ENCODE results near the gene TGFBR3L. TPM values are rescaled to one million over a fixed set of nuclear protein-coding genes. Genes with fewer than 3 reads are reported as not detected.
A peak's percentile ranks its signal among the peaks of the same experiment; 100 is the strongest.

Gene TGFBR3L
- total RNA-seq, 1 donor from 2014 or later: not detected

DNA sequence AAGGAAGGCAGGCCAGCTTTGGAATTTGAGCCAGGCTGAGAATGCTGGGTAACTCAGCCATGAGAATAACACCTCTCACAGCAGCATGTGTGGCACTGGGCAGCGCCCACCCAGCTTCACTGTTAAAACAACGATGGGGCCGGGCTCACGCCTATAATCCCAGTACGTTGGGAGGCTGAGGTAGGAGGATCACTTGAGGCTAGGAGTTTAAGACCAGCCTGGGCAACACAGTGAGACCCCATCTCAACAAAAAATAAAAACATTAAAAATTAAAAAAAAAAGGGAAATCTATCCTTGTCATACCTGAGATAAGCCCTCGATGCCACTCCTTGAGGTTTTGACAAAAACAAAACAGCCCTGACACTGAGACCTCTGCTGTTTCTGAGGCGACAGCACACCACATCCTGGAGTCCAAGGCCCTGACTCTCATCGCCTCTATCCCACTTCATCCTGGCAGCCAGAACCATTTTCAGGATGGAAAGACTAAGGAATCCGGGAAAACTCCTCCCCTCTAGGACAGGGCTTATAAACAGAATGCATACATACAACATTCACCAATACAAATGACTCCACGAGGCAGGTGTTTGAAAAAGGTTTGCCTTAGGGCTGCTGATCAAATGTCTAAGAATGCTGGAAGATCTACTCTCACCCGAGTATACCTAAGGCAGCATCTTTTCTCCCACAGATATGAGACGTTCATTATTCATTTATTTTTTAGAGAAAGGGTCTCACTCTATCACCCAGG, 51.5 kb downstream of the TGFBR3L start:
- ATAC-seq: no peak
- intact Hi-C loops (cut with DNase I): no loop called here
- DNase-seq (ENCODE audit: low spot score): no peak

DNA sequence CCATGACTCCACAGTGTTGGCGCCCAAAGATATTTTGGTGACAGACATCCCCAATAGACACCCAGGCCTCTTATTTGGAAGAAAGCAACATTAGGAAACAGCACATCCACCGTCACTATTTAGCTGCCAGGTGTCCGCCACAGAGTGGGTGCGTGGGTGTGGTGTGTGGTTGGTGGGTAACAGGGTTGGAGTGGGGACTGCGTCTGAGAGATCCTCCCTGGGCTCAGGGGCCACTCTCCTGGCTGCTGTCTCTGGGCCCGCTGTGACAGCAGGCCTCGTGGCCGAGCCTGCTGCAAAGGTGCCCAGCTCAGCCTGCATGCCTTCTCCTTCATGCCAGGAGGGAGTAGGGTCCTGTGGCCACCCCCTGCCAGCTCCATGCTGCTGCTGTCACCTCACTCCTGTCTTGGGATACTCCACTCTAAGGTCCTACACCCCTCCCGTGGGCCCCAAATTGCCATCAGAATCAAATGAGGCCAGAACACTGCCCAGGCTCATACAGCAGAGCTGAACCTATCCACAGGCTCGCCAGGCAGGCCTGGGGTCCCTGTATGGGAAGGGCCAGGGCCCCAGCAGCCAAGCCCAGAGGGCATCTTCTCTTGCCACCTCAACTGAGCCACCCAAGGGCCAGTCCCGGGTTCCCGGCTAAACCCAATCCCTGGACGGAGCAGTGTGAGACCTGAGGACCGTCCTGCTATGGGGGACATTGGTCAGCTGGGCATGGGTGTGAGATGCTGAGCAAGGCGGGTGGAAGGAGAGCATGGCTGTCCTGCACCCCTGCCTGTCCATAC, 53.6 kb downstream of the TGFBR3L start:
- intact Hi-C loops (cut with DNase I): no loop called here
- ATAC-seq (peak; percentile 27), DNase-seq (ENCODE audit: low spot score) (no peak)

Other genes starting within 250 kb of the TGFBR3L start
- gene RETN, start 245.8 kb upstream of the TGFBR3L start, total RNA-seq: 1.1 TPM
- gene MCEMP1, start 237.7 kb upstream of the TGFBR3L start, total RNA-seq: 2.6 TPM
- 58.0 TPM for gene TRAPPC5, start 234.0 kb upstream of the TGFBR3L start, total RNA-seq
- gene FCER2, start 212.7 kb upstream of the TGFBR3L start, total RNA-seq: 3.7 TPM
- gene CLEC4G, start 182.7 kb upstream of the TGFBR3L start, total RNA-seq: 2.8 TPM
- gene CD209, start 167.3 kb upstream of the TGFBR3L start, total RNA-seq: 20.1 TPM
- not detected for gene CLEC4M, start 151.6 kb upstream of the TGFBR3L start, total RNA-seq
- 14.2 TPM for gene EVI5L, start 84.6 kb upstream of the TGFBR3L start, total RNA-seq
- 0.09 TPM for gene PRR36, start 40.4 kb upstream of the TGFBR3L start, total RNA-seq
- gene LRRC8E, start 26.3 kb upstream of the TGFBR3L start, total RNA-seq: 0.09 TPM
- gene MAP2K7, start 11.0 kb upstream of the TGFBR3L start, total RNA-seq: 34.0 TPM
- 14.9 TPM for gene SNAPC2, start 5.5 kb downstream of the TGFBR3L start, total RNA-seq
- 1.5 TPM for gene CTXN1, start 11.3 kb downstream of the TGFBR3L start, total RNA-seq
- gene TIMM44, start 28.8 kb downstream of the TGFBR3L start, total RNA-seq: 49.6 TPM
- 49.7 TPM for gene ELAVL1, start 90.8 kb downstream of the TGFBR3L start, total RNA-seq
- gene CCL25, start 137.9 kb downstream of the TGFBR3L start, total RNA-seq: not detected
- gene FBN3, start 234.8 kb downstream of the TGFBR3L start, total RNA-seq: 0.85 TPM

All from sciatic nerve (tissue), 2 donors.